KOPT-K1 (cell line): Measurements from ENCODE around the gene MCIDAS.

Experiments used
- H3K27ac ChIP-seq: fragments of 200-600 bp; sonication (generic); 2 replicates; pipeline ENCODE4 v1.5.1; 2016; ENCODE audit warnings: antibody characterized with exemption, mild to moderate bottlenecking, low read depth, low read length; ENCODE audit not compliant: poor library complexity, severe bottlenecking
- H3K36me3 ChIP-seq: fragments of 200-600 bp; sonication (generic); 2 replicates; pipeline ENCODE4 v1.5.1; 2017; ENCODE audit warnings: antibody characterized with exemption, mild to moderate bottlenecking, low read length, moderate library complexity; ENCODE audit not compliant: insufficient read depth
- H3K9me3 ChIP-seq: fragments of 200-600 bp; sonication (generic); 2 replicates; pipeline ENCODE4 v1.5.1; 2017; ENCODE audit warnings: antibody characterized with exemption, low read length, mild to moderate bottlenecking; ENCODE audit not compliant: insufficient read depth, poor library complexity, severe bottlenecking

MCIDAS gene

DNA sequence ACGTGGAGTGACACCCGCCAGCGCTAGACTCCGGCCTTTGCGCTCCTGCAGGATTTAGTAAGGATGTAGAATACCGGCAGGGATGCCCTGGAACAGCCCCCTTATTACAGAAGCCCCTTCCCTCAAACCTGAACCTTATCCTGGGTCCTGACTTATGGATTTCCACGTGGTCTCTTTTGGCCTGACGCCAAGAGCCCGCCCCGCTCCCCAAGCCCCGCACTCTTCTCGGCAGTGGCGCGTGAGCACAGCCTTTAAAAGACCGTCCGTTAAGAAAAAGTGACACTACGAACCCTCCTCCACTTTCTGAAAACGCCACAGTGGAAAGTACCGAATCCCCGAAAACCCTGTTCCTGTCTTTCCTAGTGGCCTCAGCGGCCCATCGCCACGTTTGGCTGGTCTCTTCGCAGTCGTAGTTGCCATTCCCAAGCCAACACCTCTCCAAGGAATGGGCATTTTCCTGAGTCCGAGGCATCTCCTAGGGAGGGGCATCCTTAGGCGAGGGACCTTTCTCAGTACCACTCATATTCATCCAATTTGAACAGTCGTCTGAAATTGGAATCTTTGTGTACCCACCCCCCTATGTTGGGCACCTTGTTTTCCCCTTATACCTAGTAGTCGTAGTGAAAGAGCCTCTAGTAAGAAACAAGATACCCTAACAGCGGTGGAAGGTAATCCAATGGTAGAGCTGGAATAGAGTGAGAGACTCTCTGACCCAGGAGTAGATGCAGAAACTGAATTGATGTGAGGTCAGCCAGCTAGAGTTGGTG, 732 bp upstream of the MCIDAS start:
- no peaks in the 10 kb centered on the region for H3K36me3 ChIP-seq
- no peak overlapping the region for H3K27ac ChIP-seq
- peaks cover 9% of the 10 kb centered on the region for H3K9me3 ChIP-seq

DNA sequence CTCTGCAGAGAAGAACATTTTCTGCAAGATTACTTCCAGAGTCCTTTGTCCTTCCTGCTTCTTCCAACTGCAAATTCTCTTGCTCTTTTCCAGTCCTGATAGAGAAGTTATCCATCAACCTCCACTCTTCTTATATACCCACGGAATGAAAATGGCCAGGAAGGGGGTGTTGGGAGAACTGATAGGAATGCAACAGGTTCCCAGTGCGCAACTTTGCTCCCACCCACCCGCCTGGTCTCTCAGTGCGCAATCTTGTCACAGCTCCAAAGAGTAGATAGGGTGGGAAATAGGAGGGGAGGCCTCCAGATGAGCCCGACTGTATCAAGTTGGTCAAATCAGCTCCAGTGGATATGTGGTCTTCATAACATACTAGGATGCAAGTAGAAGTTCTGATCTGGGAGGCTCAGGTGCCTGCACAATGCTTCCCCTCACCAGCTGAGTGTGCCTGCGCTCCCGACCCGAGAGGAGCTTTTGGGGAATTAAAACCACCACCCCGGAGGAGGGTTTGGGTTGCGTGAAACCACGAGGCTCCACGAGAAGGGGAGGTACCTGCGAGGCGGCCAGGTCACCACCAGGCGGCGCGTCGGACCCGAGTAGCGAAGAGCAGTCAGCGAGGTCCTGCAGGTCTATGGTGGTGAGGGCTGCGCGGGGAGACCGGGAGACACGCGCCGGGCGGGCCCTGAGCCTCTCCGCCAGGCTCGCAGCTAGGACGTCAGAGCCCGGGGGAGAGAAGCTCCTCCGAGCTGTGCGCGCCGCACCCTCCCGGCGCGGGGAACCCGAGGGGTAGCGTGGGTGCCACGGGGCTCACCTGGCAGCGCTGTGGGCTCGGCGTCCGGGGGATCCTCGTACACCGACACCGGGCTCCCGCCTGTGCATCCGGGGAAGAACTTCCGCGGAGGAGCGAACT, 835 bp downstream of the MCIDAS start:
- Histone ChIP-seq H3K36me3 (no peaks in the 10 kb centered on the region), H3K27ac (no peak overlapping the region)

DNA sequence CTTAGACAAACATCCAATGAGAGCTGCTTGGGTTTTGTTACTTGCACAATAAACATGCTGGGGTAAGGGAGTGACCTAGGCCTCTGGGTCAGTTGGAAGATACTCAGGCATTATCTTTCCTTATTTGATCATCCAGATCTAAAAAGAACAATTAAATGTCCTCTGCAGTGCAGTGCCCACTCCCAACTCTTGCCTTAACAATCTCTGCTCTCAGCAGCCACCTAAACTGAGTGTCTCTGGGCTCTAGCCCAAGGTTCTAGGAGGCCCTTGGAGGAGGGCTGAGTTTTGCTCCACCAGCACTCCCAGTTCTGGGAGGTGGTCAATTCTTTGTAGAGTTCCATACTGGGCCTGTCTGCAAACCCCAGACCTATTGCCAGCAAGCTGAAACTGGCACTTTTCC, 1.8 kb downstream of the MCIDAS start:
- H3K27ac ChIP-seq: no peak overlapping the region
- peaks cover 20% of the 10 kb centered on the region for H3K9me3 ChIP-seq
- H3K36me3 ChIP-seq: no peaks in the 10 kb centered on the region

More for the DNA sequence above, 835 bp downstream of the MCIDAS start:
- H3K9me3 ChIP-seq: peaks cover 20% of the 10 kb centered on the region

DNA sequence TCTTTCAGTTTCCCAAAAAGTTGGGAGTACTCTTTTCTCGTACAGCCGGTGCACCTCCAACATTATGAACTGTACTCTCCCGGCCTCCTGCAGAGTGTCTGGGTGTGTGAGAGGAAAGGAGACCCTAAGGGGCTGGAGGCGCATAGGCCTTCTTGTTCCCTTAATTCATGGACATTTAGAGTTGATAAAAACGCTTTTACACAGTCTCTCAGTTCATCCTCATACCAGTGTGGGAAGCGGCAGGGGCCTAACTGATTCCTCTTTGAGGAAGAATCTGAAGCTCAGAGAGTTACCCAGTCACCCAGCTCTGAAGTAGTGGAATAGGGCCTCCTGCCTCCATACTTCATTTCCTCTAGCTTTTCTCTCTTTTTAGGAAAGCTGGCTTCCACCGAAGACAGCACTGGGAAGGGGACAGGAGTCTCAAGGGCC, 3.3 kb downstream of the MCIDAS start:
- Histone ChIP-seq H3K27ac (no peak overlapping the region), H3K9me3 (peaks cover 20% of the 10 kb centered on the region), H3K36me3 (no peaks in the 10 kb centered on the region)

DNA sequence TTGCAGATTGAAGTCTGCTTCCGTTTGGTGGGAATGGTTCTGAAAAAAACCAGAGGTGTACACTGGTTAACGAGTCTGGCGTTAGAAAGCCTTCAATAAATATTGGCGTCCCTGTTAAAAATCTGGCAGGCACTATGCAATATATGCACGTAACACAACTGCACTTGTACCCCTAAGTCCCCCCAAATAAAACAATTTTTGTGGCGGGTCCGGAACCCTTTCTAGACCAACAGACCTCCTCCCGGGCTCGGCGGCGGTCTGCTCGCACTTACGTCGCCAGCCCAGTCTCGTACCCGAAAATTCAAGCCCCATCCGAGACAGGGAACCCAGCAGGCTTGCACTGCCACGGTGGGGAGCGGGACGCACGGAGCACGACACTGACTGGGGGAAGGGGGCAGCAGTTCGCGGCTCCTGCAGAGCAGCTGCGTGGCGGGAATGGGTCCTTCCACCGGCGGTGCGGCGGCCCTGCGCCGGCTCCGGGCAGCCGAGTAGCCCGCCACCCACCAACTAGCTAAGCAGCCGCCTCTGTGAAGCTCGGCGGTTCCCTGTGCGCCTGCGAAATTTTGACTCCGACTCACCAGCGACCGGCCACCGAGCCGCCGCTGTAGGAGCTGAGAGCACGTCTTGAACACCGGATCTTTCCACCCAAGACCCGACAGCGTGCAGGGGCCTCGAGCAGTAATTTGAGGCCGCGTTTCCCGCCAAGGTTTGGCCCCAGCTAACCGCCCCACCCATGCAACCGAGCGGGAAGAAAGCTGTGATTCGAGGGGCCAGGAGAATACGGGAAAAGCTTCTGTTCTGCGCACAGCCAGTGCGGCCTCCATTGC, 3.9 kb downstream of the MCIDAS start:
- H3K36me3 ChIP-seq: no peaks in the 10 kb centered on the region
- H3K27ac ChIP-seq: no peak overlapping the region

DNA sequence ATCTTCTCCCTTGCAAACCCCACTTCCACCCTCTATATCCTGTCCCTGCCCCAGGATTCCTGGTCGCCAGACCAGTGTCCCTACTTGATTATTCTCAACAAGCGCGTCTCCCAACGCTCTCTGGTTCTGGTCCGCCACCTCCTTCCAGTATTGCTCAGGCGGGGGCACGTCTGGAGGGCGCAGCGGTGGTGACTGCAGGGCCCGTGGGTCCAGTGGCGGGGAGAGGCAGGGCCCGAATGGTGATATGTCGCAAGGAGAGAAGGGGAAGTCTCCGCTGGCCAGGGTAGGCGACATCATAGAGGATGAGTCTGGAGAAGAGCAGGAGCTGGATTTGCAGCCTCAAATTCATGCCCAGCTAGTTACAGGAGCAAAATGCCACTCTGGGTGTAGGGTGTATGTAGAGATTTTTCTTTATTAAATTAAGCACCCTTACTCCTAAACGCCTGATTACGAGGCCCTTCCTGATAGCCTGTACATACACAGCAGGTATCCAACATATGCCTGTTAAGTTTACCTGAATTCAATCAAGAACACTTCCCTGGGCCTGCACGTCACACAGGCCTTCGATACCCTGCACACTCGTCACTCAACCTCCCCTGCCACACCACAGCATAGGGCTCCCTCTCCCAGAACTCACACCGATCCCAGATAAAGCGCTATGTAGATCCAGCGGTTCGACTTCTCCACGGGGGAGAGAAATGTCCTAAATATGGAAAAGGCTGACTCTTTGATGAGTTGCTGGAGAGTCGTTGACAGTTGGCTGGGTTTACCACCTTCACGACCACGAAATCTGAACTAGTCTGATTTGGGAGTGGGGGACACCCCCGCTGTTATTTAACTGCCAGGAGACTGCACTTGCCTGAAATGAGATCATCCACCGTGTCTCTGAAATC, 4.8 kb downstream of the MCIDAS start:
- H3K36me3 ChIP-seq: no peaks in the 10 kb centered on the region
- peaks cover 20% of the 10 kb centered on the region for H3K9me3 ChIP-seq
- H3K27ac ChIP-seq: no peak overlapping the region

More for the DNA sequence above, 3.9 kb downstream of the MCIDAS start:
- peaks cover 20% of the 10 kb centered on the region for H3K9me3 ChIP-seq

DNA sequence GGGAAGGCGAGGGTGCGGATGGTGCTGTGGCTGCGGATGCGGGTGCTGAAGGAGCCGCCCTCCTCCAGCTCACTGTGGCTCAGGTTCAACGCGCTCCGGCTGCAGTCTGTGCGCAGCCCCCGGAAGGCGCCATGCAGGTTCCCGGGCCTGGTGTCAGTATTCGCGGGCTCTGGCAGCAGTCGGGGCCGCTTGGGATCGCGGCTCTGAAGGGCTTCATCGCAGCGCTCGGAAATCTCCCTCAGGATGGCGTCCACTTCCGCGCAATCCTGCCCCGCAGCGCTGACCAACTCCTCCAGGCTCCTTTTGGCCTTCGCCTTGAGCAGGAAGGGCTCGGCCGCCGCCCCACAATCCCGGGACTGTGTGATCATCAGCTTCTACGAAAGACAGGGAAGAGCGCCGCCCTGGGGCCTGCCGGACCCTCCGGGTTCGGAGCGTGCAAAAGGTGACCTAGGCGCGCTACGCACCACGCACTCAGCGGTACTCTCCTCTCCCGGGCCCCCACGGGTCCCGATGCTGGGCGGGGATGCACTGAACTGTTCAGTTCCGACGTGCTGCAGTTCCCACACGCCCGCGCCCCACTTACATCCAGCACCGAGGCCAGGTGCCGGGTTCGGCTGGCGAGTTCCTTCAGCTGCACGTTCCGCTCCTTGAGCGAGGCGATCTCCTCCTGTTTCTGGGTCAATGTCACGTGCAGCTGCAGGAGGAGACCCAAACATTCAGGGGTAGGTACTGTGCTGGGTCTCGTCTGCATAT, 6.5 kb downstream of the MCIDAS start:
- H3K9me3 ChIP-seq: peaks cover 20% of the 10 kb centered on the region
- no peak overlapping the region for H3K27ac ChIP-seq
- no peaks in the 10 kb centered on the region for H3K36me3 ChIP-seq

DNA sequence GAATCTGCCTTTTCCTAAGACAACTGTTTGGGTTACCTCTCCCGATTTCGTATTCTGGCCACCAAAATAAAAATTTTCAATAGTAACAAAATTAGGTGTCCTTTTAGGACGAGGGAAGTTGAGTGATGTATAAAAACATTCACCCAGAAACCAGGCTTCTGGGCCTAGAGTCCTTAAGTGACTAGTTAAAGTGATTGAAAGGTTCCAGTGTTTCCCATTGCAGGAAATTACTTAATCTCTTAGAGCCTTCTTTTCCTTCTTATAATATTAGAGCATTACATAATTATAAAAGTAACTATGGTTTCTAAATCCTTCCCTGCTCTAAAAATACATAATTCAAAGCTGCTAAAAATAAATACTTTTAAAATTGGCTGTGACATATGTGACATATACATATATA, 7.3 kb downstream of the MCIDAS start:
- H3K9me3 ChIP-seq: peaks cover 20% of the 10 kb centered on the region
- H3K36me3 ChIP-seq: no peaks in the 10 kb centered on the region
- no peak overlapping the region for H3K27ac ChIP-seq

DNA sequence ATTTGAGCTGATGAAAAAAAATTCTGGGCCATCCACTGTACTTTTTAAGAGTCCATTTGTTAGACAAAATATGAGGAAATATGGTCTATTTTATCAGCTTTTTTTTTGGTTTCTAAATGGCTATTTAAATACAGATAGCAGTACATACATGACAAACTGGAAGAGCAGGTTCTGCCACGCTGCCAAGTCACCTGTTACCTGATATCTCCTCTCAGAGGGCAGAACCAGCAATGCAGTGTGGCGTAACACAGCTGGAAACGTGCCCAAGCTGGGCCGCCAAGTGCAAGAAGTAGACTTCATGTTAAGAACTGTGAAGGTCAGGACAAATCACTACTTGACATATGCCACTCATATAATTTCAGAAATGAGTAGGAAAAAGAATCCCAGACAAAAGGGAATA, 8.1 kb downstream of the MCIDAS start:
- H3K27ac ChIP-seq: no peak overlapping the region
- no peaks in the 10 kb centered on the region for H3K36me3 ChIP-seq
- peaks cover 20% of the 10 kb centered on the region for H3K9me3 ChIP-seq

DNA sequence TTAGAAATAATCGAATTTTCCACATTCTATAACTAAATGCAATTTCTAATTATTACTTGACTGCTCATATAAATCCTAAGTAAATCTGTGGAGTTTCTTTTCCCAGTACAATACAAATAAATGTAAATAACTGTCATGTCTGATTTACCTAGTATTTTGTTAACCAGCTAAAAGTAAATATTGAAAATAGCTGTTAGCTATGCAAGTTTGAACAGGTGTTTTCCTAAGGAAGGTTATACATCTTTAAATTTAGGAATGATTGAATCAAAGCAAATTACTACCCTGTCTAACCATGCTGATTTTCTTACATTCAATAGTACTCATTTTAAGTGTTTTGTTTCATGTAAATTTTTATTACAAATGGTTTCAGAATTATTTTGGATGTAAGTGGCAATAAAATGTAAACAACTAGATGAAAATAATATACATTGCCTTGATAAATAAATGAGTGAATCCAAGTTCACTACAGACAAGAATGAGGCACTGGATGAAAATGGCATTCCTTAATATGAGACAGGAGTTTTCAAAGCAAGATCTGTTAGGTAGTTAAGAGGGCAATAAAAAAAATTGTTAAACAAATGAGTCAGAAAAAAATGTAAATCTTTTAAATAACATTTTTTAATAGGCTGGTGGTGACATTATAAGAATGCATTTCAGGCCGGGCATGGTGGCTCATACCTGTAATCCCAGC, 15.8 kb downstream of the MCIDAS start:
- H3K9me3 ChIP-seq: no peaks in the 10 kb centered on the region
- no peak overlapping the region for H3K27ac ChIP-seq
- no peaks in the 10 kb centered on the region for H3K36me3 ChIP-seq

DNA sequence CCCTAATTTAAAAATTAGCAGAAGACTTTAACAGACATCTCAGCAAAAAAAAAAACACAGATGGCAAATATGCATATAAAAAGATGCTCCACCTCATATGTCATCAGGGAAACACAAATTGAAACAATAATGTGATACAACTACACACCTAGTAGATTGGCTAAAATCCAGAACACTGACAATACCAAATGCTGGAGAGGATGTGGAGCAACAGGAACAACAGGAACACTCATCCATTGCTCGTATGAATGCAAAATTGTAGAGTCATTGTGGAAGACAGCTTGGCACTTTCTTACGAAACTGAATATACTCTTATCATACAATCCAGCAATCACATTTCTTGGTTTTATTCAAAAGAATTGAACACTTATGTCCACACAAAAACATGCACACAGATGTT, 22.1 kb downstream of the MCIDAS start:
- no peak overlapping the region for H3K27ac ChIP-seq
- H3K9me3 ChIP-seq: no peaks in the 10 kb centered on the region

DNA sequence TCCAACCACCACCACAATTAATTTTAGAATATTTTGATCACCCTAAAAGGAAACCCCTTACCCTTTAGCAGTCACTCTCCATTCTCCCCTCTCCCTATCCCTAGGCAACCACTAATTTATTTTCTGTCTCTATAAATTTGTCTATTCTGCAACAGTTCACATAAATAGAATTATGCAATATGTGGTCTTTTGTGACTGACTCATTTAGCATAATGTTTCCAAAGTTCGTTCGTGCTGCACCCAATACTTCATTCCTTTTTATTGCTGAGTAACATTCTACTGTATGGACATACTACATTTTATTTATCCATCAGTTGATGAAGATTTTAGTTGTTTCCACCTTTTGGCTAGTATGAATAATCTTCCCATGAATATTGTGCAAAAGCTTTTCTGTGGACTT, 36.0 kb downstream of the MCIDAS start:
- H3K27ac ChIP-seq: no peak overlapping the region
- no peaks in the 10 kb centered on the region for H3K9me3 ChIP-seq
- no peaks in the 10 kb centered on the region for H3K36me3 ChIP-seq

More for the DNA sequence above, 22.1 kb downstream of the MCIDAS start:
- H3K36me3 ChIP-seq: no peaks in the 10 kb centered on the region
